Fibroblast of lung (primary cell): ENCODE measurements around the gene SMPD3.

ENCODE experiments used
- CTCF ChIP-seq, 2 donors: IDR thresholded peaks in 1 of 2; conservative IDR thresholded peaks in 1 of 2; 1 replicate in 1 of 2; 2 replicates in 1 of 2; pipeline ENCODE4 v1.5.1; 2011 to 2012; ENCODE audit warnings: low read length in 2 of 2, control low read depth in 1 of 2, inconsistent platforms in 1 of 2, low read depth in 1 of 2, mild to moderate bottlenecking in 1 of 2
- EZH2 ChIP-seq: IDR thresholded peaks from 2 replicates; pipeline ENCODE4 v1.5.1; 2012; ENCODE audit warnings: low read length, control low read depth, mild to moderate bottlenecking; ENCODE audit errors: missing control alignments

GRCh38 chr16:68385371-68385770 lies 62.9 kb downstream of the SMPD3 start:
- TF ChIP-seq CTCF (conservative IDR thresholded peaks at IDR 0.05 in 1 of 2, IDR thresholded peaks at IDR 0.05 in 1 of 2; ENCODE audit: low read depth in 1 of 2, low read length in 2 of 2) (no peak), EZH2 (no peak)
